HG03045 (cell line): ENCODE results near the gene ANO10.

ENCODE experiments used
- ATAC-seq: cut with Tn5 transposase; IDR thresholded peaks from one replicate; pipeline ENCODE4 v1.9.1; 2021; ENCODE audit warnings: mild to moderate bottlenecking, moderate library complexity; ENCODE audit not compliant: unreplicated experiment

ANO10 gene

GRCh38 chr3:43425829-43426228, 196.0 kb downstream of the ANO10 start:
- ATAC-seq = no peak

GRCh38 chr3:43423639-43424038, 198.2 kb downstream of the ANO10 start:
- no peak for ATAC-seq

GRCh38 chr3:43423142-43423541, 198.7 kb downstream of the ANO10 start:
- no peak for ATAC-seq

GRCh38 chr3:43418601-43419272, 203.1 kb downstream of the ANO10 start:
- no peak for ATAC-seq

GRCh38 chr3:43417133-43417532, 204.7 kb downstream of the ANO10 start:
- ATAC-seq = no peak

- no peak for ATAC-seq
Observed at GRCh38 chr3:43415088-43415487, 206.7 kb downstream of the ANO10 start.

GRCh38 chr3:43413676-43414368, 208.0 kb downstream of the ANO10 start:
- no peak for ATAC-seq

- ATAC-seq = no peak
Observed at GRCh38 chr3:43411429-43411828, 210.4 kb downstream of the ANO10 start.

GRCh38 chr3:43410592-43410991, 211.2 kb downstream of the ANO10 start:
- ATAC-seq = no peak

GRCh38 chr3:43409506-43409905, 212.3 kb downstream of the ANO10 start:
- ATAC-seq = no peak

- no peak for ATAC-seq
Observed at GRCh38 chr3:43406643-43407023, 215.2 kb downstream of the ANO10 start.

GRCh38 chr3:43405888-43406642, 215.7 kb downstream of the ANO10 start:
- no peak for ATAC-seq

GRCh38 chr3:43400781-43401730, 220.8 kb downstream of the ANO10 start:
- ATAC-seq = no peak

GRCh38 chr3:43400167-43400566, 221.6 kb downstream of the ANO10 start:
- ATAC-seq = no peak

- no peak for ATAC-seq
Observed at GRCh38 chr3:43399034-43399433, 222.8 kb downstream of the ANO10 start.

- ATAC-seq = no peak
Observed at GRCh38 chr3:43394041-43394554, 227.7 kb downstream of the ANO10 start.

- ATAC-seq = no peak
Observed at GRCh38 chr3:43391621-43392020, 230.2 kb downstream of the ANO10 start.

- no peak for ATAC-seq
Observed at GRCh38 chr3:43390255-43390588, 231.6 kb downstream of the ANO10 start.

GRCh38 chr3:43389388-43390254, 232.2 kb downstream of the ANO10 start:
- ATAC-seq = peak; percentile 46

- ATAC-seq = no peak
Observed at GRCh38 chr3:43388915-43389314, 232.9 kb downstream of the ANO10 start.
